Adipocyte (in vitro differentiated cells): Measurements from ENCODE around the gene TUT7.
A peak's percentile ranks its signal among the peaks of the same experiment; 100 is the strongest.
"Not testable (repeated sequence)": the region's sequence is repeated elsewhere in the genome, so short reads cannot be mapped to it uniquely, and the experiment has no call there.

ENCODE experiments used
- DNase-seq: peaks from one replicate; pipeline ENCODE4 v3.0.0-alpha.2; 2015; ENCODE audit warnings: low read depth
- H3K27me3 ChIP-seq: replicated peaks from 2 replicates; pipeline ENCODE4 v1.7.0; 2013; ENCODE audit warnings: mild to moderate bottlenecking, low read length, moderate library complexity; ENCODE audit not compliant: control insufficient read depth, insufficient read depth
- H3K36me3 ChIP-seq: 2 replicates; pipeline ENCODE4 v1.7.0; 2013; ENCODE audit warnings: low read length, mild to moderate bottlenecking, moderate library complexity; ENCODE audit not compliant: control insufficient read depth, insufficient read depth, severe bottlenecking
- H3K4me1 ChIP-seq: 2 replicates; pipeline ENCODE4 v1.7.0; 2013; ENCODE audit warnings: mild to moderate bottlenecking, low read length, moderate library complexity; ENCODE audit not compliant: control insufficient read depth, insufficient read depth
- H3K4me3 ChIP-seq: 2 replicates; pipeline ENCODE4 v1.7.0; 2013; ENCODE audit warnings: mild to moderate bottlenecking, low read length, moderate library complexity
- H3K9ac ChIP-seq: 2 replicates; pipeline ENCODE4 v1.7.0; 2013; ENCODE audit warnings: mild to moderate bottlenecking, low read length, moderate library complexity
- H3K9me3 ChIP-seq: 2 replicates; pipeline ENCODE4 v1.7.0; 2013; ENCODE audit warnings: mild to moderate bottlenecking, low read length, moderate library complexity; ENCODE audit not compliant: control insufficient read depth

The TUT7 gene

GRCh38 chr9:86300701-86301100 lies 53.5 kb downstream of the TUT7 start:
- Histone ChIP-seq H3K4me3 (no peak overlapping the region), H3K36me3 (peaks cover 100% of the 10 kb centered on the region)

DNA sequence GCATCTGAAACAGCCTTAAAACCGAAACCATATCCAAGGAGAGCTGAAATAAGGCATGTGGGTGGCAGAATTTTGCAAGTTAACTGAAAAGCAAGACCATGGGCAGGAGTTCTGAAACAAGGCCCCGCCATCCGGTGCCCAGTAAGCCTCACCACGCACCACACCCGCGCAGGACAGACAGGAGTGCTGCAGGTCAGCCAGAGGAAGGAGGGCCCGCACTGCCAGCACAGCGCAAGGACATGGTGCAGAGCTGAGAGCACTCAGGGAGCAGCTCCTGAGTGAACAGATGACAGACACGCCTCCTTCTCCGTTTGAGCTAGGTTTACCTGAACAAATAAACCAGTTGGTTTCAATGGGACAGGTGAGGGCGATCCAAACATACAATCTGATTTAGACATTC lies 55.3 kb downstream of the TUT7 start:
- H3K4me1 ChIP-seq = peaks cover 1% of the 10 kb centered on the region
- H3K9me3 ChIP-seq = no peaks in the 10 kb centered on the region
- no peak overlapping the region for H3K4me3 ChIP-seq
- no peaks in the 10 kb centered on the region for H3K27me3 ChIP-seq
- peaks cover 95% of the 10 kb centered on the region for H3K36me3 ChIP-seq
- no peak overlapping the region for H3K9ac ChIP-seq
- DNase-seq = no peak

More at GRCh38 chr9:86300701-86301100, 53.5 kb downstream of the TUT7 start:
- no peaks in the 10 kb centered on the region for H3K9me3 ChIP-seq
- no peak overlapping the region for H3K9ac ChIP-seq
- peaks cover 5% of the 10 kb centered on the region for H3K4me1 ChIP-seq
- no peak for DNase-seq
- no peaks in the 10 kb centered on the region for H3K27me3 ChIP-seq

DNA sequence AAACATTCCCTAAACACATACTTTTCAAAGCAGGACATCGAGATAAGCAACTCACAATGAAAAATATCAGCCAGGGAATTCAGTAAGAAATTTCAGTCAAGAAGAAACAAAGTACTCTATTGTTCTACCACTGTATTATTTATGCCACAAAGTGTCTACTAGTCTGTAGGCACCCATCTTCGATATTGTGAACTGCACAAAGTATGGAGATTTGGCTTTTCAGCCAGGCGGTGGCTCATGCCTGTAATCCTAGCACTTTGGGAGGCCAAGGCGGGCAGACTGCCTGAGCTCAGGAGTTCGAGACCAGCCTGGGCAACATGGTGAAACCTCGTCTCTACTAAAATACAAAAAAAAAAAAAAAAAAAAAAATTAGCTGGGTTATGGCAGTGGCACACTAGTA lies 63.9 kb downstream of the TUT7 start:
- H3K9ac ChIP-seq = not testable (repeated sequence)

GRCh38 chr9:86288499-86289198 lies 65.6 kb downstream of the TUT7 start:
- Histone ChIP-seq H3K27me3 (no peaks in the 10 kb centered on the region), H3K4me1 (no peaks in the 10 kb centered on the region), H3K9me3 (no peaks in the 10 kb centered on the region), H3K9ac (no peak overlapping the region), H3K4me3 (no peak overlapping the region), H3K36me3 (peaks cover 49% of the 10 kb centered on the region)
- DNase-seq = no peak

More for the DNA sequence above, 63.9 kb downstream of the TUT7 start:
- H3K9me3 ChIP-seq, H3K4me3 ChIP-seq, H3K4me1 ChIP-seq, H3K27me3 ChIP-seq: not testable (repeated sequence)
- peaks cover 61% of the 10 kb centered on the region for H3K36me3 ChIP-seq
- DNase-seq = peak; percentile 11

DNA sequence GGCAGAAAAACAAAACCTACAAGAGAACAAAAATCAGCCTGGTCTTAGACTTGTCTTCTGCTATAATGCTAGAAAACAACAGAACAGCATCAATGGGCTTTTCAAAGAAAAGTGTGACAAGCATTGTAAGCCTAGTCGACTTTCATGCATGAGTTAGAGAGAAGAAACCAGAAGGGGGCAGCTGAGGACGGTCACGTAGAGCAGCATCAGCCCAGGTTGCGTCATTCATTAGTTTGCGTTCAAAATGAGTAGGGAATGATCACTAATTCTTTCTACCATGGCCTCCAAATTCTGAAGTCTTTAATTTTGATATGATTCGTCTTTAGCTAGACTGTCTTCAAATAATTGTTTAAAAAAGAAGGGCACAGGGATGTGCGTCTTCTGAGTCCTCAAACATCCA lies 67.2 kb downstream of the TUT7 start:
- peaks cover 36% of the 10 kb centered on the region for H3K36me3 ChIP-seq
- peaks cover 6% of the 10 kb centered on the region for H3K4me1 ChIP-seq
- no peak overlapping the region for H3K9ac ChIP-seq
- no peak overlapping the region for H3K4me3 ChIP-seq
- no peaks in the 10 kb centered on the region for H3K27me3 ChIP-seq
- H3K9me3 ChIP-seq = no peaks in the 10 kb centered on the region
- DNase-seq = peak; percentile 73

DNA sequence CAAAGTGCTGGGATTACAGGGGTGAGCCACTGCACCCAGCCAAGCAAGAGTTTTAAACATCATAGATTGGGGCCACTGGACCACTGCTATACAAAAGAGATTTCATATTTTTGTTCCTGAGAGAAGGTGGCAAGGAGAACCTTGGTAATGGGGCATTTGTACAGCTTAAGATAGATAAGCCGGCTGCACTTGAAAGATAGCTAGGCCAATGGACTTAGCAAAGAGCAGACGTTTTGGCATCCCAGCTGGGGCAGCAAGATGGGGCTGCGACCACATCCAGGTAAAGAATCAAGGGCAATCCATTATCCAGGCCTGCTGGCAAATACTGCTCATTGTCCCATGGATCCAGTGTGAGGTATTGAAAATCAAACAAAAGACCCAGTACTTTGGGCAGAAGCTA lies 67.9 kb downstream of the TUT7 start:
- Histone ChIP-seq H3K4me1 (peaks cover 7% of the 10 kb centered on the region), H3K36me3 (peaks cover 30% of the 10 kb centered on the region), H3K27me3 (no peaks in the 10 kb centered on the region), H3K4me3 (no peak overlapping the region), H3K9me3 (no peaks in the 10 kb centered on the region), H3K9ac (no peak overlapping the region)
- DNase-seq = no peak

- peaks cover 17% of the 10 kb centered on the region for H3K4me1 ChIP-seq
- H3K36me3 ChIP-seq = peaks cover 24% of the 10 kb centered on the region
- H3K27me3 ChIP-seq = no peaks in the 10 kb centered on the region
- H3K9ac ChIP-seq = no peak overlapping the region
- H3K4me3 ChIP-seq = no peak overlapping the region
- H3K9me3 ChIP-seq = no peaks in the 10 kb centered on the region
- DNase-seq = no peak
These were observed 68.9 kb downstream of the TUT7 start for GRCh38 chr9:86285261-86285660.

DNA sequence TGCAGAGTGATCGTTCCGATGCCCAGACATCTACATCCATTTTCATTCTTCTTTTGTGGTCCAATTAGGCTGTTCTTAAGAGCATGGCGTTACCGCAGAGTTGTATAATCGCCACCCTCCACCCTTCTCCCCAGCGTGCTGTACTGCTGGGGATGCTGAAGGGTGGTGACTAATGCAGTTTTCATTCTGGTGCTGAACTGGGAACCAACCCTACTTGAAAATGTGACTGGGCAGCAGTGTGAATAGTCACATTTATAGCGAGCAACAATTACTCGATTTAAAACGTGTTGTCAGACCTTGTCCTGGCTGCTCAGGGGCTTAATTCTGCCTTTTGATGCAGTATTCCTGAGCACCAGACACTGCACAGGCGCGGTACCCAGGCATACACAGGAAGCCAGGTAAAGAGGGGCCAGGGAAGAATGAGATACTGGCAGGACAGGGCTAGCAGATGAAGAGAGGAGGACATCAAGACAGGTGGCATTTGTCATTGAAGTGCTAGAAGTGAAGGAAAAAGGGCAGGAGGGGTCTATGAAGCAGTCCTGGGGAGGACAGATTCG lies 71.2 kb downstream of the TUT7 start:
- Histone ChIP-seq H3K4me1 (peaks cover 29% of the 10 kb centered on the region), H3K36me3 (peaks cover 24% of the 10 kb centered on the region), H3K4me3 (peak overlapping the region; percentile 98), H3K9me3 (no peaks in the 10 kb centered on the region), H3K9ac (peak overlapping the region; percentile 98), H3K27me3 (no peaks in the 10 kb centered on the region)
- DNase-seq = peak; percentile 66

- Histone ChIP-seq H3K36me3 (peaks cover 18% of the 10 kb centered on the region), H3K9me3 (no peaks in the 10 kb centered on the region), H3K4me3 (peak within 1 kb of the TSS; percentile 98), H3K4me1 (peaks cover 29% of the 10 kb centered on the region), H3K9ac (peak within 1 kb of the TSS; percentile 98), H3K27me3 (no peaks in the 10 kb centered on the region)
- peak; percentile 98 for DNase-seq
These were observed 71.9 kb downstream of the TUT7 start, which contains the start of gene ISCA1 for GRCh38 chr9:86282077-86282978. ISCA1 (minus strand) TSS chr9:86282538; CDS start chr9:86282458, 80 bp downstream.

DNA sequence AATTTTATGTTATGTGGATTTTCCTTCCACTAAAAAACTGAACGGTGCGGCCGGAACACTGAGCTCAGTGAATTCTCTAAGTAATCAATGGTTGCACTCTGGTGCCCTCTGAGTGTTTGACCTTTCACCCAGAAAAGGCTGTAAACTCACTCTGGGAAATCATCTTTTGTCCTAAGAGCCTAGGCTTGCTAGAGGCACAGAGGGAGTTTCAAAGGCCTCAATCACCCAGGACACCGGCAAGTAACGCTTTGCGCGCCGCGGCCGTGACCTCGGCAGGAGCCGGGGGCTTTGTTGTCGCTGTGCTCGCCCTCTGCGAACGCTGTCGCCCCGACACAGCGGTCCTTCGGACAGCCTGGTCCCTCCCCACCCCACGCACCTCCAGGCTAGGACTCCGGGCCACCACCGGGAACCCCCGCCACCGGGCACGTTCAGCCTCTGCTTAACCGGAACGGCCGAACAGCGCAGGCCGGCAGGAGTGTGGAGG lies 72.6 kb downstream of the TUT7 start:
- Histone ChIP-seq H3K27me3 (no peaks in the 10 kb centered on the region), H3K9ac (peak overlapping the region; percentile 98), H3K36me3 (peaks cover 18% of the 10 kb centered on the region), H3K4me3 (peak overlapping the region; percentile 98), H3K9me3 (no peaks in the 10 kb centered on the region), H3K4me1 (peaks cover 29% of the 10 kb centered on the region)
- no peak for DNase-seq

DNA sequence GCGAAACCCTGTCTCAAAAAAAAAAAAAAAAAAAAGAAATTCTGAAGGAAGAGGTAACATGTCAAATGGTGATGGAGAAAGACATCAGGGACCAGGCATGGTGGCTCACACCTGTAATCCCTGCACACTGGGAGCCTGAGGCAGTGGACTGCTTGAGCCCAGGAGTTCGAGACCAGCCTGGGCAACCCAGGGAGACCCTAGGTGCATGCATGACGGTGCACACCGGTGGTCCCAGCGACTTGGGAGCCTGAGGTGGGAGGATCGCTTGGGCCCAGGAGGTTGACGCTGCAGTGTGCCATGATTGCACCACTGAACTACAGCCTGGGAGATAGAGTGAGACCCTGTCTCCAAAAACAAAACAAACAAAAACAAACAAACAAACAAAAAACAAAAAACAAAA lies 73.6 kb downstream of the TUT7 start:
- no peak for DNase-seq
- H3K36me3 ChIP-seq = peaks cover 18% of the 10 kb centered on the region
- peaks cover 30% of the 10 kb centered on the region for H3K4me1 ChIP-seq
- no peaks in the 10 kb centered on the region for H3K9me3 ChIP-seq
- H3K27me3 ChIP-seq = no peaks in the 10 kb centered on the region
- H3K4me3 ChIP-seq = peak overlapping the region; percentile 98
- H3K9ac ChIP-seq = peak overlapping the region; percentile 98
